Stimulated activated CD8-positive, alpha-beta memory T cell treated with anti-CD3 and anti-CD28 coated beads, Interleukin-4, amount 100 ng/mL, for 4 hours (primary cell): Measurements from ENCODE around the gene PPP1R2C.

Source experiments
- DNase-seq, 2 donors: peaks; one replicate each; pipeline ENCODE4 v3.0.0-alpha.2; 2020; ENCODE audit warnings: low read depth in 2 of 2, low spot score in 1 of 2

The PPP1R2C gene

DNA sequence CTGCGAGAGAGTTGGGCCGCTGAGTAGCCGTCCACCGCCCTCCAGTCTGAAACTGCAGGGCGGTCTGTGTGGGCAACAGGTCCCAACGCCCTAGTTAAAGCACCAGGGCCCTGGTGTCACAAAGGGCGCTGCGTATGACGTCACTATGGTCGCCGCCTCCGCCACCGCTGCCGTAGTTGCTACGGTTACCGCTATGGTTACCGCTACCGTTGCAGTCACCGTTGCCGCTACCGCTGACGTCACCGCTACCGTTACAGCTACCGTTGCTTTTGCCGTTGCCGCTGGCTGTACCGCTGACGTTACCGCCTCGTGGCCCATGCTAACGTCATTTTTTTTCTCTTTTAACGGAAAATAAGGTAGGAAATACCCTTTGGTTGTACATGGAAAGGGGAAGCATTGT, at the start of gene PPP1R2C:
PPP1R2C (minus strand) TSS at position 68 of the 400 bp plus-strand sequence. CDS start 84 bp downstream, outside the sequence.
- peak in 1 of 2 donors; percentile 9 for DNase-seq

DNA sequence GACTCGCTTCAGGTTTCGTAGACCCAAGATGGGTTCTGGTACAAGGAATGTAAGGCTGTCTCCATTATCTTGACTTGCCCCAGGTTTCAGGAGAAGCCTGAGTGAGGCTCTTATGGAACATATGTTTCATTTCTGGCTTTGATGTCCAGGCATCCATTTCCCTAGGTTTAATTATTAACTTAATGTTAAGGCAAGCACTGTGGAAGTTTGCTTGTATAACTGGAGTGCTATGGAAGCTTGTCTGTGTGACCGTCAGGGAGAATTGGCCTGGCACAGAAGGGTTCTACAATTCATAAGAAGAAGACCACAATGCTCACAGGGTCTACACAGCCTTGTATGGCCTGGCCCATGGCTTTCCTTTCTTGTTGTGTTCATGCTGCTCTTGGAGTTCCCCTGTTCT, 47.2 kb upstream of the PPP1R2C start:
- DNase-seq: no peak

DNA sequence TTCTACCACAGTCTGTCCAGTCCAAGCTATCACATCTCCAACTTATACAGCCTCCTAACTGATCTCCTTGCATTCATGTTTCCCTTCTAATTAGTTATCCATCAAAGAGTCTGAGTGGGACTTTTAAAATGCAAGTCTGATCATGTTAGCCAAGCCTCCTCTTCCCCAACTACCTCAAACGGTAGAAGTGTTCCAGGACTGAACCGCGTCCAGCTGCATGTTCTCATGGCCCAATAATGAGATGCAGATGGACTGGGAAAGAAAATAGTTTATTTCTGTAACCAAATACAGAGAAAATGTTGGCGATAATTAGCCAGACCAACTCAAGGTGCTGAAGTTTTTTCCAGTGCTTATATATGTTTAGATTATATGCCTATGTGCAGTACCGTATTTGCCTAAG, 46.6 kb upstream of the PPP1R2C start:
- no peak for DNase-seq

DNA sequence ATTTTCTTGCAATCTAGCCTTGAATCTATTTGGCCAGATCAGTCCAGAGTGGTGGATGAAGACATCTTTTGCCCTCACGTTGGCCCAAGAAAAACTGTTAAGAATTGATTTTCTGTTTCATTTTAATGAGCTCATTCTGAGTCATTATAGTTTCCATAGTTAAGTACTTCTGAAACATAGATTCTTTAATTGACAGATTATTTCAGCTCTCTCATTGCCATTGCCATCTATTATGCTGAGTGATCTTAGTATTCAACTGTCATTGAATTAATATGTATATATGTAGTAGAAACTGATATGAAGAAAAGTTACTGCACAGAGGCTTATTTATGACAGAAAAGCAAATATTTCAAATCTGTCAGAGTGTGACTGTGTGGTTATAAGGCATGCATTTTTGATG, 45.5 kb upstream of the PPP1R2C start:
- no peak for DNase-seq

DNA sequence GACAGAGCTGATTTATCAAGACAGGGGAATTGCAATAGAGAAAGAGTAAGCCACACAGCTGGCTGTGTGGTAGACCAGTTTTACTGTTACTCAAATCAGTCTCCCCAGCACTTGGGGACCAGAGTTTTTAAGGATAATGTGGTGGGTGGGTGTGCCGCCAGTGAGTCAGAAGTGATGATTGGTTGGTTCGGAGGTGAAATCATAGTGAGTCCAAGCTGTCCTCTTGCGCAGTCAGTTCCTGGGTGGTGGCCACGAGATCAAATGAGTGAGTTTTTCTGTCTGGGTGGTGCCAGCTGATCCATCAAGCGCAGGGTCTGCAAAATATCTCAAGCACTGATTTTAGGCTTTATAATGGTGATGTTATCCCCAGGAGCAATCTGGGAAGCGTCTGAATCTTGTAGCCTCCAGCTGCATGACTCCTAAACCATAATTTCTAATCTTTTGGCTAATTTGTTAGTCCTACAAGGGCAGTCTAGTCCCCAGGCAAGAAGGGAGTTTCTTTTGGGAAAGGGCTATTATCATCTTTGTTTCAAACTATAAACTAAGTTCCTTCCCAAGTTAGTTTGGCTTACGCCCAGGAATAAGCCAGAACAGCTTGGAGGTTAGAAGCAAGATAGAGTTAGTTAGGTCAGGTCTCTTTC, 44.0 kb upstream of the PPP1R2C start:
- no peak for DNase-seq

DNA sequence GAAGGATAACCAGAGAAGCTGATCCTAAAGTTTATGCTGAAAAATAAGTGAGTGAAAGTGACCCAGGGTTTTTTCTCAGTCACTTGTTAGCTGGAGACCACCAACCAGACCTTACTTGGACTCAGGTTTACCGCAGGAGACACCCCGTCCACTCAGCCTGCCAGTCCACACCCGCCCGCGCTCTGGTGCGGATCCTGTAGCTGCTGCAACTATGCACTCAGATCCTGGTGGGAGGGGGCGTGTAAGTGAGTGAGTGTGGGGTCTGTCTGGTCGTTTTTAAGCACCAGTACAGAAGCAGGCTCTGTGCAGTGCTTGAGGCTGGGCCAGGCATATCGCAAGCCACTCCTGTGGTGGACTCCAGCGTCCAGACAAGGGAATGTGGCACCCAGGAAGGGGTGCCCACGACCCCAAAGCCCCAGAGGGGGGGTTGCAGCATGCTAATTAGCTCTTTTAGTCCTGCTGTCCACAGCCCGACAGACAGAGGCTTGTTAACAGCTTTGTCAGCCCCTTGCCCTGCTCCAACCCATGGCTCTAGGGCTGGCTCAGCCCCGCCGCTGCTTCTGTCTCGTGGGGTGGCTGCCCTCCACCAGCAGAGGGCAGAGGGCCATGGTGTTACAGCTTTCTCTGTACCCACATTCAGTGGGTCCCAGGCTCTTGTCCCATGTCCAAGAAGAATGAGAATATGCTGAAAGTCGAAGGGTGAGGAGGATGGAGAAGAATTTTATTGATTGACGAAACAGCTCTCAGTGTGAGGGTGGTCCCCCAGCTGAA, 40.4 kb upstream of the PPP1R2C start:
- DNase-seq: no peak

DNA sequence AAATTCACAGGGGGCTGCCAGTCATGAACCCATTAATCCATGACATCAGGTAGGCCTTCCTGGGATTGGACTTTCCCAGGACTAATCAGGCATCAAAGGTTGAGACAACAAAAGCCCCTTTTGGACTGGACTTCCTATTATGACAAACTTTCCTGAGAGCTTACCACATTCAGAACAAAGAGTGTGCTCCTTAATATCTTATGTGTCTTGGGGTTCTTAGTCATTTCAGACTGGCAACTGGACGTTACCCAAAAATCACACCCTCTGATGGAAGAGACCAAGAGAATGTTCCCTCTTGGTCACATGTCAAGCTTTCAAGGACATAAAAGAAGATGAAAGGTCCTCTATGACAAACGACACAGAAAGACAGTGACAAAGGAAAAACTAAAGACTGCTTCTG, 31.6 kb upstream of the PPP1R2C start:
- no peak for DNase-seq

DNA sequence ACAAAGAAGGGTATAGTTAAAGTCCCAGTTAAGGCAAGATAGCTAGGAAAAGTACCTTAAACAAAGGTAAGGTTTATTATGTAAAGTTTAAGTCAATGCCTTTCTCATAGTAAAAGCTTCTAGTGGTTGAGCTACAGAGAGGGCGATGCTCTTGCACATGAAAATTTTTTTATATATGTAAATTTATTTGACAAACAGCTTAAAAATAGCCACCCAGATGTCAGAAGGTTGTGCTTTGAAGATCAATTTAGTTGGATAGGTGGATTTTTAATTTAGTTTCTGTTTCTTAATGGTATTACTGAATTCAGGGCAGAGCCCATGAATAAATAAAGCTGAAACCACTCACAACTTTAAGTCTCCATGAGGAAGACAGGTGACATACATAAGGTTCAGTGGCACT, 29.4 kb upstream of the PPP1R2C start:
- no peak for DNase-seq

DNA sequence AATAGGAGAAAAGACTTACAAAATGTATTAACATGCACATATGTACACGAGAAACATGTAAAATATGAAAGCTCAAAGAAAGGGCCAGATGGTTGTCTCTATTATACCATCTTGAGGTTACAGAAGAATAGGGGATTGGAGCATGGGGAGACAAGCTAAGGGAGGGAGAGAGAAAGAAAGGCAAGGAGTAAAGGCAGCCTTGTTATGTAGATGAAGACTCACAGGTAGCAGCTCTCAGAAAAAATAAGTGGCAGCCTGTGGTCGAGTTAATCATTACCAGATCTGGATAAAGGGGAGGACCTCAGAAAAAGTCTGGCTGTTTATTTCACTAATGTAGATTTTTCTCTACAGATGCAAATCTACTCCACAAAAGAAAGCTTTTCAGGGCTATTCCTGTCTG, 26.6 kb upstream of the PPP1R2C start:
- DNase-seq: no peak

DNA sequence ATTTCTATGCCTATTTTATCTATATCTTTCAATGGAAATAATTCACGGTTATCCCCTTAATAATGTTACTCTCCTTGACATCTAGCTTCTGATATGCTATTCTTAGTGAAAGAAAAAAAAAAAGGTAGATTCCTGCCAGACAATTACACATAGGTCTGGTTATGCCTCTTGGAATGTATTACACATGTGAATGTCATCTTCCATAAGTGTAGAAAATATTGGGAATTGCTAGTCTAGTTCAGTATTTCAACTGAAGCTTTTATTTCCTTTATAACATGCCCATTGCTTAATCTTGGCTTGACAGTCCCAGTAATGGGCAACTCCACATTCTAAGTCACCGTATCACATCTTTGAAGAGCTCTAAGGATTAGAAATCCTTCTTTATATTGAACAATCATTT, 25.4 kb upstream of the PPP1R2C start:
- no peak for DNase-seq

DNA sequence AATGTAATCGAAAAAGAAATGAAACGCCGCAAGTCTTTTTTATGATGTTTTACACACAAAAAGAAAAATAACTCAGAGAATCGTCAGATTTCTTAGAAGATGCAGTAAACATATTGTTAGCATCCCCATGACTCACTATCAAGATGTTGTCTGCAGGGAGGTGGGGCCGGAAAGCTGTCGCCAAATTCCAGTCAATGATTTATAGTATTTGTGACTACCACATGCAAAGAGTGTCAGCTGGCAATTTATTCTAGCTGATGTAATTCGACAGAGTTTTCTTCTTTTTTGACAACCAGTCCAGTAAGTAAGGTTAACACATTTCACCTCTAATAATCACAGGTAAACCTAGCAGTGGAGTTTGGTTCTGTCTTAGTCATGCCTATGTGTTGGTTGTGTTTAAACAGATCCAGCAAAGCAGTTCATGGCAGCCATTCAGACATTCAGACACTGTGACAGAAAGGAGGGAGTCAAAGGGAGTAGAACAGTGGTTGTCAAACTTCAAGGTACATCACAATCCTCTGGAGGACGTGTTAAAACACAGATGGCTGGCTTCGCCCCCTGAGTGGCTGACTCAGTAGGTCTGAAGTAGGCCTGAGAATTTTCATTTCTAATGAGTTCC, 19.8 kb upstream of the PPP1R2C start:
- DNase-seq: no peak

DNA sequence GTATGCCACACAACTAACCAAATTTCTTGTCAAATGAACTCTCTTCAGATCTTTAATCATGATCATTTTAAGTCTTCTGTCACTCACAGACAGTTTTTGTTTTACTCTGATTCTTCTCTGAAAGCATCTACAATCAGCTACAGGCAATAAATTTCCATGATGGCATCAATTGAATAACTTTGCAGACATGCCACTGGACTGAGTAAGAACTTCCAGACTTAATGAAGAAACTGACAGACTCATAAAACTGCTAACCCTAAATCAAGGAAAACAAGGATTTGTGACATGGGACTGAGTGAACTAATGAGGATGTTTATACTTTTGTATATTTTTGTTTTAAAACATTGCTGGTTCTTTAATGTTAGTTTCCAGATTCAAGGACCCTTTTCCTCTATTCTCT, 5.5 kb upstream of the PPP1R2C start:
- no peak for DNase-seq

DNA sequence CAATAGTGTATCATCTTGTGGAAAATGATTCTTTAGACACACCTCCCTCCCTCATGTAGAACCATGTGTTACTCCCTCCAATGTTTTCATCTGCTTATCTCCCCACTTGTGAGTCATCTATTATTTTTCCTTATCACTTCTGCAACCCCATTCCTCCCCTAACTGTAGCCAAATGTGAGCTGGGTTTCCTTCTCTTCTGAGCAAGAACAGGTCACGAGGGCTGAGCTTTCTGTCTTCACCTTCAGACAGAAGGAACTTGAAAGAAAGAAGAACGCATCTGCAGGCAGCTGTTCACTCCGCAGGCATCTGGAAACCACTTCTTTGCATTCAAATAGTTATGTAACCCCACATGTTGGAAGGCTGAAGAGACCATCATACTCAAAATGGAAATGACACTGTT, 1.8 kb downstream of the PPP1R2C start:
- no peak for DNase-seq

DNA sequence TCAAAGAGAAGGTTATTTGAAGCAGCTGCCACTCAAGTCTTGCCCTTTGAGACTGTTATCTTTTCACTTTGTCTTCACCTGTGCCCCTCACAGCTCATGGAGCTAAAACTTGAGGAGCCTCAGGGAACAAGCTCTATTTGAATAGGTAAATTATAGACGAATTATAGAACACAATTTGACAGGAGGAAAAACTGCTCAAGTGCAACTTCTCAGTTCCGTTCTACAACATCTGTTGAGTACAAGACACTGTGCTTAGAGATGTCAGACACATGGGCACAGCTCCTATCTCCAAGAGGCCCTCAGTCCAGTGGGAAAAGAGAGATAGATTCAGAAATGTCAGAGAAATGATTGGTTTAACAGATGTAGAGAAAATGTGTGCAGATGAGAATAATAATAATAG, 5.1 kb downstream of the PPP1R2C start:
- DNase-seq: no peak

DNA sequence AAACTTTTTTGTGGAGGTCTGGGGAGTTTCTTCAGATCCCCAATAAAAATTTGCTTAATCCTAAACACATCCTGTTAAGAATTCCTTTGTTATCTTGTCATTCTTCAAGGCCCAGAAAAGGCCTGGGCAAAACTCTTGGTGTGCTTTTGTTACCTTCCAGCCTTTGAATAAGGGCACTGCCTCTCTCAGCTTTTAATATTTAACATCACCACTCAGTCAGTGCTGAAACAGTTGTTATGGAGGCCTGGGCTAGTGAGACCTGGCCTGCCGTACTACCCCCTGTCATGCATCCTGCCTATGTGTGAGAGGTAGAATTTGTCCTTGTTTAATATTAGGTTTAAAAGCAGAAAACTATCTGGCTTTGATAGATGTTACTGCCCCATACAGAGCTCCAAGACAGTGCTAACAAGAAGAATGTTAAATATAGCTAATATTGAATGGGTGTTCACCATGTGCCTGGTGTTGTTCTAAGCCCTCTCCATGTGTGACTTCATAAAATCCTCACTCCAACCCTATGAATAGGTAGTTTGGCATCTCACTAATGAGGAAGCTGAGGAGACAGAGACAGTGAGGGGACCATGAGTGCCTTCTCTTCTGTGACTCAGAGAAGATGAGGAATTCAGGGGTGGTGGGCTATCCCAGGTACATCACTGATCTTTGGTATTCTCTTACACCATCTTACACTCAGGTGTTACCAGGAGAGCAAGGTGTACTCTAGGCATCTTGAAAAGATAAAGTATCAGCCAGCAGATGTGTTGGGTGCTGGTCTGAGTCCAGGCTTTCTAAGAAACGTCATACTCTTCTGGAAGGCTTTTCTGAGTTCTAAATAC, 6.2 kb downstream of the PPP1R2C start:
- DNase-seq: no peak

DNA sequence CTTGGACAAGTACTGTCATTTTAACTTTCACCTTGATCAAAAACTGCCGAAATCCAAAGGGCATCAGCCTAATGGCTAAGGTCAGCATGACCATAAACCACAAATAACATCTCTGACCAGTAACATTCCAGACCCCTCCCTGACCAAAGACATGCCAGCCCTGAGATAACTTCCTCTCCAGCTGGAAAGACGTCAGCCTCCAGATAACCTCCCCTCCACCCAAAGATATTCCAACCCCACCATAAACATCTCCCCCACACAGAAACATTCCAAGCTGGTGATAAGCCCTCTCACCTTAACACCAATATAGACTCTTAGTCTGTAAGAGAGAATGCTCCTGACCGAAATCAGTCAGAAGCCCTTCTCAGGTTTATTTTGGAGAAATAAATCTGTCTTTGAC, 7.4 kb downstream of the PPP1R2C start:
- DNase-seq: no peak

DNA sequence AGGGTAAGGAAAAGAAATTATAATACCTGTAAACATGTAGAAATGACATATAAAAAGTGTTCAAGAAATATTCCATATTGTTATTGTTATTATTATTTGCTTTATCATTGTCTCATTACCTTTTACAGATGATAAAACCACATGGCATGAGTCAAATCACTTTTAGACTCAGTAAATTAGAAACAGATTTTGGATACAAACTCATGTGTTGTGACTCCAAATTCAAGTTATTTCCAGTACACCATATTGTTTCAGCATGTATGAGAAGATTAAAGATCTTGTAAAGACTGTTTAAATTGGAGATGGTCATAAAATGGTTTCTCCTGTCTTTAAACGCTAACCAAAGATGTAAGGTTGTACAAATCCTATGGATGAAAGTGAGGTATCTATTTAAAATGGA, 18.1 kb downstream of the PPP1R2C start:
- DNase-seq: no peak

DNA sequence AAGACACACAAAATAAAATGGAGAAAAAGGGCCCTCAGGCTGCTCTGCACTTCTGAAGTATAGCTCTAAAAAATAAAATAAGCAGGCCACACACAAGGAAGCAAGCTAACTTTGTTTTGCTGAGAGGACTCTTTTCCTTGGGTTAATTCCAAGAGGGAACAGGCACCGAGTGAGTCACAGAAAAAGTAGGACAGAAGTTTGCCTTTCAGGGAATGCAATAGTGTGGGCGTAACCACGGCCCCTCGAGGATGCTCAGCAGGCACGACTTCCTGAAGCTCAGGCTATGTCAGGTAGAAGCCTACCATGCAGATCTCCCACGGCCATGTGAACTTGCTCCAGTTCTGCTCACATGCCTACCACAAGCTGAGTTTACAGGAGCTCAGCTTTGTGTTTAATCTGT, 22.1 kb downstream of the PPP1R2C start:
- no peak for DNase-seq

DNA sequence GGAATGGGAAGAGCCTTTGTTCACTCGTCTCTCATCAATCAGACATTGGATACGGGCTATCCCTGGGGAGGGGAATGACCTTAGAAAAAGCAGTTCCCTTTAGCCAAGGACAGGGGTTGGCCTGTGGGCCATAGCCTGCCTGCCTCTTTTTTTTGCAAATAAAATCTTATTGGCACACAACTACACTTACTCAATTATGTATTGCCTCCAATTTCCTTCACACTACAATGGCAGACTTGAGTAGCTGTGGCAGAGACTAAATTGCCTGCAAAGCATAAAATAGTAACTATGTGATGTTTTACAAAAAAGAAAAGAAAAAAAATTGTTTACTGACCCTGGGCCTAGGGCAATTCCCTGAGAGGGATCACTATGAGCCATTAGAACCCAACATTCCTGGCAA, 23.4 kb downstream of the PPP1R2C start:
- DNase-seq: no peak

DNA sequence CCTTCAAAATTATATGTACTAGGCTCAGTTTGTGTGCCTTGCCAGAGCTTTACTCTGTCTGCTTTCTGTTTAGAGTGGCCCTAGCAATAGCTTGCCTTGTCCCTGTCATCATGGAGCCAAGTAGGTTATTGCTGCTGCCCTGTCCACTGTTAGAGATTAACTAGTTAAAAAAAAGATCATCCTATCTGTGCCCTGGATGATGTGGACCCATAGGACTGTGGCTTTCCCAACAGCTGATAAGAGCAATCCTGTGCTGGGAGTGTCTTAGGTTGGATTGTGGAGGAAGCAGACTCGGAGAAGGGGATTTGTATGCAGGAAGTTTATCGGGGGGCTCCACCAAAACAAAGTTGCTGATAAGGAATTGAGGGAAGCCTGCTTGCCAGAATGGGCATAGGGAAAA, 23.8 kb downstream of the PPP1R2C start:
- DNase-seq: no peak

DNA sequence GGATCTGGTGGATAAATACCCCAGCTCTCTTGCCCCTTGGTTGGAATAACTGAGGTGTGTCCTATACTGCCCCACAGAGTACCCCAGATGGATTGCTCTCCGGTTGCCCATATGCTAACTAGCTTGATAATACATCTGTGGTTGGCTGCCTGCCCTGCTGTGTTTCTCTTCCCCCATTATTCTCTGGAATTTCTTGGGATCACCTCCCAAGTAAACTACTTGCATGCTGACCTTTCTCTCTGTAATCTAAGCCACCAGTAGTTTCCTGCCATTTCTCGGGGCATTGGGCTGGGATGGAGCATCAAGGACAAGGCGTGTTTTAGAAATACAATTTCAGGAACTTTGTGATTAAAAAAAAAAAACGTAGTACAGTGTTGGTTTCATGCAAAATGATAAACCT, 25.2 kb downstream of the PPP1R2C start:
- no peak for DNase-seq

DNA sequence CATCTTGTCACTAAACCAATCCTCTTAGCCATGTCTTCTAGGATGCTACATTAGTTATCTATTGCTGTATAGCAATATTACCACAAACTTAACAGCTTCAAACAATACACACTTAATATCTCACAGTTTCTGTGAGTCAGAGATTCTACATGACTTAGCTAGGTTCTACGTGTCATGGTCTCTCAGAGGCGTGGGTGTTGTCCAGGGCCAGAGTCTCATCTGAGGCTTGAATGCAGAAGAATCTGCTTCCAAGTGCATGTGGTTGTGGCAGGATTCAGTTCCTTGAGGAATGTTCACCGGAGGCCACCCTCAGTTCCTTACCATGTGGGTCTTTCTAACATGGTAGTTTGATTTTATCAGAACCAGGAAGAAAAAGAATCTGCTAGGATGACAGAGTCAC, 26.4 kb downstream of the PPP1R2C start:
- no peak for DNase-seq
